Neutrophil (primary cell): Measurements from ENCODE around the gene ZNF18.

Experiments
- H3K27ac ChIP-seq: fragments of 200-600 bp; sonication (generic); 2 replicates; pipeline ENCODE4 v1.5.1; 2016; ENCODE audit warnings: mild to moderate bottlenecking, moderate library complexity
- H3K27me3 ChIP-seq: fragments of 200-600 bp; sonication (generic); 2 replicates; pipeline ENCODE4 v1.6.0; 2016; ENCODE audit warnings: mild to moderate bottlenecking
- H3K36me3 ChIP-seq: fragments of 200-600 bp; sonication (generic); 2 replicates; pipeline ENCODE4 v1.5.1; 2017
- H3K4me1 ChIP-seq, 2 experiments: fragments of 200-600 bp in 1 of 2; sonication (generic) in 1 of 2; 1 replicate in 1 of 2; 2 replicates in 1 of 2; pipeline versions ENCODE4 v1.5.1 to v1.6.1; 2013 to 2016; ENCODE audit warnings: low read depth in 1 of 2, low read length in 1 of 2, mild to moderate bottlenecking in 1 of 2, moderate library complexity in 1 of 2; ENCODE audit not compliant: control insufficient read depth in 1 of 2, insufficient read depth in 1 of 2
- H3K4me3 ChIP-seq, 2 experiments: fragments of 200-600 bp in 1 of 2; sonication (generic) in 1 of 2; 1 replicate in 1 of 2; 2 replicates in 1 of 2; pipeline ENCODE4 v1.5.1; 2013 to 2016; ENCODE audit warnings: low read depth in 1 of 2, low read length in 1 of 2, mild to moderate bottlenecking in 1 of 2, moderate library complexity in 1 of 2
- H3K9me3 ChIP-seq: fragments of 200-600 bp; sonication (generic); 2 replicates; pipeline ENCODE4 v1.5.1; 2016
- TF ChIP-seq, protein P1 (sequence below): fragments of 200-600 bp; sonication (generic); IDR thresholded peaks from 2 replicates; pipeline ENCODE4 v1.5.1; 2016; ENCODE audit warnings: antibody characterized with exemption

ZNF18 gene

DNA sequence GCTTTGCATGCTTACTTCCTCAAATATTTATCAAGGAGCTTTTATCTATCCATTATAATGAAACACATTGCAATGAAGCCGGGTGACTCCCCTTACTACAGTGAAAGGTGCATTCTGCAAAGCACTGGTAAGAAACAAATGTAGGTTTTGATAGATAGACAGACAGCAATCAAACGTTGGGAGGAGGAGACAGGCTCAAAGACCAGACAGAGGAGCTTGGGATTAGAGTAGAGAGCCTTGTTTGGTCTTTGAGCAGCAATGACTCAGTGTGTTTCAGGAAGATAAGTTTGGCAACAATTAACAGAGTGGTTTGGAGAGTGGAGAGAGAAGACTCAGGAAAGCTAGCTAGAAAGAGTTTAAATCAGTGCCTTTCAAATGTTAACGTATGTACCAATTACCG lies 68.8 kb downstream of the ZNF18 start:
- TF ChIP-seq, protein P1, sequence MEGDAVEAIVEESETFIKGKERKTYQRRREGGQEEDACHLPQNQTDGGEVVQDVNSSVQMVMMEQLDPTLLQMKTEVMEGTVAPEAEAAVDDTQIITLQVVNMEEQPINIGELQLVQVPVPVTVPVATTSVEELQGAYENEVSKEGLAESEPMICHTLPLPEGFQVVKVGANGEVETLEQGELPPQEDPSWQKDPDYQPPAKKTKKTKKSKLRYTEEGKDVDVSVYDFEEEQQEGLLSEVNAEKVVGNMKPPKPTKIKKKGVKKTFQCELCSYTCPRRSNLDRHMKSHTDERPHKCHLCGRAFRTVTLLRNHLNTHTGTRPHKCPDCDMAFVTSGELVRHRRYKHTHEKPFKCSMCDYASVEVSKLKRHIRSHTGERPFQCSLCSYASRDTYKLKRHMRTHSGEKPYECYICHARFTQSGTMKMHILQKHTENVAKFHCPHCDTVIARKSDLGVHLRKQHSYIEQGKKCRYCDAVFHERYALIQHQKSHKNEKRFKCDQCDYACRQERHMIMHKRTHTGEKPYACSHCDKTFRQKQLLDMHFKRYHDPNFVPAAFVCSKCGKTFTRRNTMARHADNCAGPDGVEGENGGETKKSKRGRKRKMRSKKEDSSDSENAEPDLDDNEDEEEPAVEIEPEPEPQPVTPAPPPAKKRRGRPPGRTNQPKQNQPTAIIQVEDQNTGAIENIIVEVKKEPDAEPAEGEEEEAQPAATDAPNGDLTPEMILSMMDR = no peak
- Histone ChIP-seq H3K27me3 (no peaks in the 10 kb centered on the region), H3K36me3 (no peaks in the 10 kb centered on the region), H3K27ac (no peak overlapping the region), H3K4me3 (no peak overlapping the region), H3K4me1 (no peaks in the 10 kb centered on the region), H3K9me3 (no peaks in the 10 kb centered on the region)
